Lower lobe of right lung (tissue), 2 donors: ENCODE measurements around the gene MPL. TPM values are rescaled to one million over a fixed set of nuclear protein-coding genes. Genes with fewer than 3 reads are reported as not detected.
A peak's percentile ranks its signal among the peaks of the same experiment; 100 is the strongest.

ENCODE experiments used
- ATAC-seq, 2 donors: fragments of 200-7000 bp; cut with Tn5 transposase; one replicate each; pipeline ENCODE4 v1.9.1; 2020 to 2022; ENCODE audit warnings: mild to moderate bottlenecking in 2 of 2, moderate library complexity in 2 of 2
- DNase-seq: peaks from one replicate; pipeline ENCODE4 v3.0.0-alpha.2; 2020
- H3K27ac ChIP-seq: fragments of 200-600 bp; one replicate; pipeline ENCODE4 v1.8.0; 2022
- H3K27me3 ChIP-seq: fragments of 200-600 bp; one replicate; pipeline ENCODE4 v1.8.0; 2022; ENCODE audit warnings: low read depth
- H3K36me3 ChIP-seq: fragments of 200-600 bp; one replicate; pipeline ENCODE4 v1.8.0; 2022; ENCODE audit warnings: mild to moderate bottlenecking
- H3K4me1 ChIP-seq: fragments of 200-600 bp; one replicate; pipeline ENCODE4 v1.8.0; 2022
- H3K4me3 ChIP-seq: fragments of 200-600 bp; one replicate; pipeline ENCODE4 v1.8.0; 2022; ENCODE audit warnings: mild to moderate bottlenecking
- H3K9me3 ChIP-seq: fragments of 200-600 bp; one replicate; pipeline ENCODE4 v1.8.0; 2022
- intact Hi-C: fragments of 100-400 bp; cut with DNase I; formaldehyde crosslinking; loops from one replicate; pipeline ENCODE4 v1.11.0; 2022
- total RNA-seq: library from RNA; stranded (reverse); fragmentation: NEBNext Ultra II Directional; extraction: Animal tissue kit (Norgen Biotek cat#: 25700); gene quantifications from one replicate; pipeline ENCODE4 v1.2.1, GENCODE V29; 2021
- TF ChIP-seq, protein P1 (sequence below): fragments of 200-600 bp; IDR thresholded peaks from one replicate; pipeline ENCODE4 v1.8.0; 2022; ENCODE audit warnings: antibody characterized with exemption, mild to moderate bottlenecking
- donor health status: DM: no; HTN: yes; CAD: no; lungs with severe emphysema.

MPL gene
- total RNA-seq, 1 donor from 2014 or later: 0.65 TPM

DNA sequence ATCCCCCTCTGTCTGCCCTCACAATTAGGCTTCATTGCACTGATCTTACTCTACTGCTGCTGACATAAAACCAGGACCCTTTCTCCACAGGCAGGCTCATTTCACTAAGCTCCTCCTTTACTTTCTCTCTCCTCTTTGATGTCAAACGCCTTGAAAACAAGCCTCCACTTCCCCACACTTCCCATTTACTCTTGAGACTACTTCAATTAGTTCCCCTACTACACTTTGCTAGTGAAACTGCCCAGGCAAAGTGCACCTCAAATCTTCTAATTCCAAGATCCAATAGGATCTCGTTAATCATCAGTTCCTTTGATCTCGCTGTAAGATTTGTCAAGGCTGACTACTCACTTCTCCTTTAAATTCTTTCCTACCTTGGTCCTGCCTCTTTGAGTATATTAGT, 15.3 kb downstream of the MPL start:
- intact Hi-C loops: loop anchor here (10.0 kb wide), 1 partner anchor 118 kb away; no protein-coding TSS in a partner anchor
- no peaks in the 10 kb centered on the region for H3K36me3 ChIP-seq
- no peaks in the 10 kb centered on the region for H3K27me3 ChIP-seq
- TF ChIP-seq, protein P1, sequence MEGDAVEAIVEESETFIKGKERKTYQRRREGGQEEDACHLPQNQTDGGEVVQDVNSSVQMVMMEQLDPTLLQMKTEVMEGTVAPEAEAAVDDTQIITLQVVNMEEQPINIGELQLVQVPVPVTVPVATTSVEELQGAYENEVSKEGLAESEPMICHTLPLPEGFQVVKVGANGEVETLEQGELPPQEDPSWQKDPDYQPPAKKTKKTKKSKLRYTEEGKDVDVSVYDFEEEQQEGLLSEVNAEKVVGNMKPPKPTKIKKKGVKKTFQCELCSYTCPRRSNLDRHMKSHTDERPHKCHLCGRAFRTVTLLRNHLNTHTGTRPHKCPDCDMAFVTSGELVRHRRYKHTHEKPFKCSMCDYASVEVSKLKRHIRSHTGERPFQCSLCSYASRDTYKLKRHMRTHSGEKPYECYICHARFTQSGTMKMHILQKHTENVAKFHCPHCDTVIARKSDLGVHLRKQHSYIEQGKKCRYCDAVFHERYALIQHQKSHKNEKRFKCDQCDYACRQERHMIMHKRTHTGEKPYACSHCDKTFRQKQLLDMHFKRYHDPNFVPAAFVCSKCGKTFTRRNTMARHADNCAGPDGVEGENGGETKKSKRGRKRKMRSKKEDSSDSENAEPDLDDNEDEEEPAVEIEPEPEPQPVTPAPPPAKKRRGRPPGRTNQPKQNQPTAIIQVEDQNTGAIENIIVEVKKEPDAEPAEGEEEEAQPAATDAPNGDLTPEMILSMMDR: no peak
- no peak overlapping the region for H3K27ac ChIP-seq
- no peaks in the 10 kb centered on the region for H3K9me3 ChIP-seq
- ATAC-seq (no peak), DNase-seq (no peak)
- peaks cover 19% of the 10 kb centered on the region for H3K4me1 ChIP-seq
- H3K4me3 ChIP-seq: no peak overlapping the region

DNA sequence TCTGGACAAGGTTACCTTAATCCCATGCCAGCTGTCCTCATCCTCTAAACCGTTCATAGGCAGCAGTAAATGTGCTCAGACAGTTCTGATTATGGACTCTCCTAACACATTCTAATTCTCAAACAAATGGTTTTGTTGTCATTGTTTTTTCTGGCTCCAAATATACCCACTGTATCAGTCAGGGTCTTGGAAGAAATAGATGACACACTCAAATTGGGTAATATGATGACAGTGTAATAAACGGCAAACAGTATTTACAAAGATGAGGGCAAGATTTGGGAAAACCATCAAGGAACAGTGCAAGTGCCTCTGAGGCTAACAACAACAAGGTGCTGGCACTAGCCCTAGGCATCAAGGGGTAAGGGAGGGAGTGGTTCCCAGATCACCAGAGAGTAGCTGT, 16.9 kb downstream of the MPL start:
- H3K36me3 ChIP-seq: no peaks in the 10 kb centered on the region
- H3K9me3 ChIP-seq: no peaks in the 10 kb centered on the region
- H3K27me3 ChIP-seq: no peaks in the 10 kb centered on the region
- no peak overlapping the region for H3K27ac ChIP-seq
- TF ChIP-seq, protein P1: no peak
- H3K4me3 ChIP-seq: no peak overlapping the region
- intact Hi-C loops: loop anchor here (10.0 kb wide), 1 partner anchor 120 kb away; no protein-coding TSS in a partner anchor
- no peak for DNase-seq
- H3K4me1 ChIP-seq: peaks cover 19% of the 10 kb centered on the region
- no peak for ATAC-seq

DNA sequence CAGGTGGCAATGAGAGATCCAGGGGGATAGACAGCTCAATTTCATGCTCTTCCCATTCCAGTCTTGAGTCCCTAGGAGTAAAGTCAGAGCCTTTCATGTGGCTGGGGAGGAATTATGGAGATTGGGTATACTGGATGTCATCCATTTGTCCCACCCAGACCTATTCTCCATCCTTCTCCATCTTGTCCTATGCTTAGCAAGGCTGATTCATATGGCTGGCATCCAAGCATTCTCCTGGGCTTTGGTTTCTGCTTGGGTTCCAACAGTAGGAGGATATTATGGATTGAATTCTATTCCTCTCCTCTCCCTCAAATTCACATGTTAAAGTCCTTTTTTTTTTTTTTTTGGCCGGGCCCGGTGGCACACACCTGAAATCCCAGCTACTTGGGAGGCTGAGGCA, 17.3 kb downstream of the MPL start:
- TF ChIP-seq, protein P1: no peak
- ATAC-seq (no peak), DNase-seq (no peak)
- H3K4me1 ChIP-seq: peaks cover 14% of the 10 kb centered on the region
- H3K27ac ChIP-seq: no peak overlapping the region
- H3K36me3 ChIP-seq: no peaks in the 10 kb centered on the region
- intact Hi-C loops: loop anchor here (10.0 kb wide), 1 partner anchor 120 kb away; no protein-coding TSS in a partner anchor
- H3K27me3 ChIP-seq: no peaks in the 10 kb centered on the region
- H3K9me3 ChIP-seq: no peaks in the 10 kb centered on the region
- no peak overlapping the region for H3K4me3 ChIP-seq

DNA sequence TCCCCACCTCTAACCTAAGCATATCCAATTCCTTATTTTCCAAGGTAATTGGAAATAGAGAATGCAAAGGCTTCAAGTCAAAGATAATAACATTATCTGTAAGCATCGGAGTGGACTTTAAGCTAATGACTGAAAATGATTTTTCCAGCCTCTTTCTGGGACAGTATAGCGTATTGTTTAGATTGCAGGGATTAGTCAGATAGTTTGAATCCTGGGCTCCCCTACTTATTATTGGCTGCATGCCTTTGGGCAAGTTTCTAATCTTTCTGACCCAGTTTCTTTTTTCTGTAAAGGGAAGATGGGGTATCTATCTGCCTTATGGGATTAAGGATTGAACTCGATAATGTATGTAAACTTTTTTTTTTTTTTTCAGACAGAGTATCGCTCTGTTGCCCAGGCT, 19.6 kb downstream of the MPL start:
- intact Hi-C loops: loop anchor here (10.0 kb wide), 1 partner anchor 122 kb away; no protein-coding TSS in a partner anchor
- ATAC-seq: no peak
- H3K4me3 ChIP-seq: no peak overlapping the region
- H3K27me3 ChIP-seq: no peaks in the 10 kb centered on the region
- TF ChIP-seq, protein P1: no peak
- no peak overlapping the region for H3K27ac ChIP-seq
- H3K9me3 ChIP-seq: no peaks in the 10 kb centered on the region
- DNase-seq: no peak
- H3K4me1 ChIP-seq: peaks cover 14% of the 10 kb centered on the region
- peaks cover 18% of the 10 kb centered on the region for H3K36me3 ChIP-seq

DNA sequence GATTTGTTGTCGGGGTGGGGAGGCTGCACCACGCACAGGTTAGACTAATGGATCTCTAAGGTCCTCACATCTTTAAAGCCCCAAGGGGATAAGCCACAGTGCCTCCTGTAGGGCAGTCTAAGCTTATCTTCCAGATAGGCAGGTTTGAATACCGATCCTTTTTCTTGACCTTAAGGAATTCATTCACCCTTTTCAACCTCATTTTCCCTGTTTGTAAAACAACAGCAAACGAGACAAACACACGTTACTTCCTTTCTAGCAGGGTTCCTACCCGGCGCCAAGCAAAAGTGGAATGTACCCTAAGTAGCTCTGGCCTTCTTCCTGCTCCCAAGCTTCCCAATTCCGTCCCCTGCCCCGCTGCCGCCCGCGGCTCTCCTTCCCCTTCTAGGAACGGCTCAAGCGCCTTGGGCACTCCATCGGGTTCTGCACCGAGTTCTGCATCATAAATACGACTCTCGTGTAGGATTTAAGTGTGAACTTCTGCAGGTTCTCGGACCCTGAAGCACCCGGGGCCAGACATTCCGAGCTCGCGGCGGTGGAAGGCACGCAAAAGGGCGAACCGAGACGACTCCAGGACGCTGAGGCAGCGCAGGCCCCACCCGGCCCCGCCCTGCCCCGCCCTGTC, 20.6 kb downstream of the MPL start:
- H3K4me1 ChIP-seq: peaks cover 14% of the 10 kb centered on the region
- TF ChIP-seq, protein P1: peak; percentile 51
- peak overlapping the region; percentile 83 for H3K4me3 ChIP-seq
- H3K9me3 ChIP-seq: no peaks in the 10 kb centered on the region
- intact Hi-C loops: loop anchor here (10.0 kb wide), 1 partner anchor 123 kb away; no protein-coding TSS in a partner anchor
- no peaks in the 10 kb centered on the region for H3K27me3 ChIP-seq
- DNase-seq (no peak), ATAC-seq (peak; percentile 74 to 78)
- peaks cover 28% of the 10 kb centered on the region for H3K36me3 ChIP-seq
- H3K27ac ChIP-seq: peak overlapping the region; percentile 97
